ENCODE data around the gene SPINK14. TPM values are rescaled to one million over a fixed set of nuclear protein-coding genes. Genes with fewer than 3 reads are reported as not detected.

The SPINK14 gene, protein sequence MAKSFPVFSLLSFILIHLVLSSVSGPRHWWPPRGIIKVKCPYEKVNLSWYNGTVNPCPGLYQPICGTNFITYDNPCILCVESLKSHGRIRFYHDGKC
- total RNA-seq (2021): not detected in 2 replicates
- not detected for Bru-seq, nascent RNA
- BruChase-seq, experiment 1, labeled RNA remaining after a 2-hour chase: not detected
- BruChase-seq, experiment 2, labeled RNA remaining after a 6-hour chase: not detected
- long read RNA-seq: 0 reads

DNA sequence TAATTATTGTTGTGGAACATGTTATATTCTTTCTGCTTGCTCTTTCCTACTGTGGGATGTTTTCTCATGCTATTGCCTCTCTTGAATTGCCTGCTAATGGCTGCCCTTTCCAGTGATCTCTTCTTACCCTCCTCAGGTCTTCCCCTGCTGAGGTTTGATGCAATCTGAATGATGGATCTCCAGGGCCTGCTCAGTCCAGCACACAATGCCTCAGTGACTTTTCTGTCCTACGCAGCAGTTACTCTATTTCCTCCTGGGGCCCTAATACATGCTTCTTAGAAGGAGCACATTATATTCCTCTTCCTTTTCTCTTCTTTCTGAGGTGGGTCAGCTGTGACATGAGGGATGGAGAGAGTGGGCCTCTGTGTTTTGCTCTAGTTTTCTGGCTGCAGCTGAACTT is at the start of gene SPINK14:
SPINK14 (plus strand) TSS at position 301 of the 400 bp plus-strand sequence. CDS start 1,187 bp downstream, outside the sequence.
- Histone ChIP-seq H3K4me1 (ENCODE audit: insufficient read depth, low read length, poor library complexity, severe bottlenecking) (no peaks in the 10 kb centered on the region), H3K9me3 (ENCODE audit: low read depth, low read length, poor library complexity, severe bottlenecking) (no peaks in the 10 kb centered on the region), H3K4me3 (ENCODE audit: low read depth, low read length, poor library complexity, severe bottlenecking) (no peak within 1 kb of the TSS), H3K36me3 (ENCODE audit: insufficient read depth, low read length, poor library complexity, severe bottlenecking) (no peaks in the 10 kb centered on the region), H3K27ac (ENCODE audit: low read depth, low read length, poor library complexity, severe bottlenecking) (no peak within 1 kb of the TSS), H3K27me3 (replicated peaks; ENCODE audit: insufficient read depth, low read depth, low read length, poor library complexity) (peaks cover 50% of the 10 kb centered on the region)
- DNase-seq (ENCODE audit: low spot score): no peak
- ChIA-PET CTCF (no interaction called here), POLR2A (ENCODE audit: low non-redundant PET) (interaction anchor here (0.5 kb wide), 1 partner anchor 27 kb away, joined by 3 read pairs; no protein-coding TSS in a partner anchor)
- intact Hi-C loops (cut with micrococcal nuclease; ENCODE audit: unreplicated experiment): no loop called here
- BruUV-seq (replicated peaks): no TSS peak
- TF ChIP-seq, protein P1, sequence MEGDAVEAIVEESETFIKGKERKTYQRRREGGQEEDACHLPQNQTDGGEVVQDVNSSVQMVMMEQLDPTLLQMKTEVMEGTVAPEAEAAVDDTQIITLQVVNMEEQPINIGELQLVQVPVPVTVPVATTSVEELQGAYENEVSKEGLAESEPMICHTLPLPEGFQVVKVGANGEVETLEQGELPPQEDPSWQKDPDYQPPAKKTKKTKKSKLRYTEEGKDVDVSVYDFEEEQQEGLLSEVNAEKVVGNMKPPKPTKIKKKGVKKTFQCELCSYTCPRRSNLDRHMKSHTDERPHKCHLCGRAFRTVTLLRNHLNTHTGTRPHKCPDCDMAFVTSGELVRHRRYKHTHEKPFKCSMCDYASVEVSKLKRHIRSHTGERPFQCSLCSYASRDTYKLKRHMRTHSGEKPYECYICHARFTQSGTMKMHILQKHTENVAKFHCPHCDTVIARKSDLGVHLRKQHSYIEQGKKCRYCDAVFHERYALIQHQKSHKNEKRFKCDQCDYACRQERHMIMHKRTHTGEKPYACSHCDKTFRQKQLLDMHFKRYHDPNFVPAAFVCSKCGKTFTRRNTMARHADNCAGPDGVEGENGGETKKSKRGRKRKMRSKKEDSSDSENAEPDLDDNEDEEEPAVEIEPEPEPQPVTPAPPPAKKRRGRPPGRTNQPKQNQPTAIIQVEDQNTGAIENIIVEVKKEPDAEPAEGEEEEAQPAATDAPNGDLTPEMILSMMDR (conservative IDR thresholded peaks at IDR 0.05; ENCODE audit: low read depth, low read length): no peak
- no peak for TF ChIP-seq EZH2 (IDR thresholded peaks at IDR 0.05; ENCODE audit: borderline replicate concordance, low read depth, low read length, poor library complexity, severe bottlenecking)

DNA sequence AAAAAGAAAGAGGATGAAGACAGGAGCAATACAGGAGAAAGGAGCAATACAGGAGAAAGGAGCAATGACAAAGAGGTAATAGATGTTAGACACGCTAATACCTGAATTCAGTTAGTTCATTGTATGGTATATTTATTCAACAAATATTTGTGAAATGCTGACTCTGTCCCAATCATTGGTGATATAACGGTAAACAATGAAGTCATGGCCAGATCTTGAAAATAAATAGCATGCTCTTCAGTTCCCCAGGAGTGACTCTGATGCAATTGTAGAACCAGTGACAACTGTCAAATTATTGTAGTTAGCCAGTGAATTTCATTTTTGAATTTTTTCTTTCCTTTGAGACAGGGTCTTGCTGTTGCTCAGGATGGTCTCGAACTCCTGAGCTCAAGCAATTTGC is 48.0 kb upstream of the SPINK14 start:
- Histone ChIP-seq H3K27ac (ENCODE audit: low read depth, low read length, poor library complexity, severe bottlenecking) (no peak overlapping the region), H3K9me3 (ENCODE audit: low read depth, low read length, poor library complexity, severe bottlenecking) (no peaks in the 10 kb centered on the region), H3K36me3 (ENCODE audit: insufficient read depth, low read length, poor library complexity, severe bottlenecking) (no peaks in the 10 kb centered on the region), H3K4me3 (ENCODE audit: low read depth, low read length, poor library complexity, severe bottlenecking) (no peak overlapping the region), H3K27me3 (replicated peaks; ENCODE audit: insufficient read depth, low read depth, low read length, poor library complexity) (peaks cover 17% of the 10 kb centered on the region), H3K4me1 (ENCODE audit: insufficient read depth, low read length, poor library complexity, severe bottlenecking) (no peaks in the 10 kb centered on the region)
- TF ChIP-seq, protein P1 (conservative IDR thresholded peaks at IDR 0.05; ENCODE audit: low read depth, low read length): no peak
- TF ChIP-seq EZH2 (IDR thresholded peaks at IDR 0.05; ENCODE audit: borderline replicate concordance, low read depth, low read length, poor library complexity, severe bottlenecking): no peak
- DNase-seq (ENCODE audit: low spot score): no peak
- CTCF ChIA-PET: no interaction called here
- intact Hi-C loops (cut with micrococcal nuclease; ENCODE audit: unreplicated experiment): loop anchor here (2.0 kb wide), 1 partner anchor 172 kb away; no protein-coding TSS in a partner anchor
- POLR2A ChIA-PET (ENCODE audit: low non-redundant PET): no interaction called here
- BruUV-seq (replicated peaks): no TSS peak

DNA sequence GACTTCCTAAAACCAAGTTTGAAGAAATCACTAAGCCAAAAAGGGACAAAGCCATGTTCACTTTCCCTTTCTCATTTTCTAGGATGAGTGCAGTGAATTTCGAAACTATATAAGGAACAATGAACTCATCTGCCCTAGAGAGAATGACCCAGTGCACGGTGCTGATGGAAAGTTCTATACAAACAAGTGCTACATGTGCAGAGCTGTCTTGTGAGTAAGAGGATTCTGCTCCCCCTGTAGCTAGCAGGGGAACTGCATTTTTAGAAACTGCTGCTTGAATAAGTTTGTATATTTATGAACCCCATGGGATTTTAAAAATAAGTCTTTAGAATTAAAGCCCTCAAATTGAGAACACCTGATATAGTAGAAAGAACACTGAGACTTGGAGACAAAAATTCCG is 42.7 kb upstream of the SPINK14 start:
- peak; percentile 33 for DNase-seq (ENCODE audit: low spot score)
- intact Hi-C loops (cut with micrococcal nuclease; ENCODE audit: unreplicated experiment): no loop called here
- no peaks in the 10 kb centered on the region for H3K36me3 ChIP-seq (ENCODE audit: insufficient read depth, low read length, poor library complexity, severe bottlenecking)
- ChIA-PET POLR2A (ENCODE audit: low non-redundant PET) (no interaction called here), CTCF (no interaction called here)
- BruUV-seq (replicated peaks): no TSS peak
- H3K27ac ChIP-seq (ENCODE audit: low read depth, low read length, poor library complexity, severe bottlenecking): no peak overlapping the region
- peaks cover 12% of the 10 kb centered on the region for H3K27me3 ChIP-seq (replicated peaks; ENCODE audit: insufficient read depth, low read depth, low read length, poor library complexity)
- no peak overlapping the region for H3K4me3 ChIP-seq (ENCODE audit: low read depth, low read length, poor library complexity, severe bottlenecking)
- no peaks in the 10 kb centered on the region for H3K4me1 ChIP-seq (ENCODE audit: insufficient read depth, low read length, poor library complexity, severe bottlenecking)
- TF ChIP-seq, protein P1 (conservative IDR thresholded peaks at IDR 0.05; ENCODE audit: low read depth, low read length): no peak; the same call in 1 of the 2 replicates
- no peak for TF ChIP-seq EZH2 (IDR thresholded peaks at IDR 0.05; ENCODE audit: borderline replicate concordance, low read depth, low read length, poor library complexity, severe bottlenecking)
- no peaks in the 10 kb centered on the region for H3K9me3 ChIP-seq (ENCODE audit: low read depth, low read length, poor library complexity, severe bottlenecking)

Data from A673 (cell line).